Keratinocyte (primary cell): Measurements from ENCODE around the gene OSBPL5. TPM values are rescaled to one million over a fixed set of nuclear protein-coding genes. Genes with fewer than 3 reads are reported as not detected.

Experiments used
- DNase-seq: peaks from one replicate; pipeline ENCODE4 v3.0.0-alpha.2; 2011; ENCODE audit warnings: low read depth, missing footprints, low spot score
- FAIRE-seq: peaks from 2 replicates; lab custom pipeline; 2011; peaks lifted over from hg19 to GRCh38; lab: Jason Lieb, UNC
- H2AFZ ChIP-seq: 2 replicates; pipeline ENCODE4 v1.6.0; 2012; ENCODE audit warnings: low read length, control low read depth, inconsistent platforms; ENCODE audit not compliant: control insufficient read depth
- H3K27ac ChIP-seq: 2 replicates; pipeline ENCODE4 v1.5.1; 2011; ENCODE audit warnings: low read length; ENCODE audit not compliant: control insufficient read depth, insufficient read depth
- H3K27me3 ChIP-seq: 3 replicates; pipeline ENCODE4 v1.6.0; 2011; ENCODE audit warnings: low read length; ENCODE audit not compliant: control insufficient read depth, insufficient read depth; ENCODE audit errors: extremely low read depth
- H3K36me3 ChIP-seq, 2 experiments: 2 replicates in 1 of 2; 3 replicates in 1 of 2; pipeline ENCODE4 v1.5.1; 2011; ENCODE audit warnings: low read length in 2 of 2, mild to moderate bottlenecking in 1 of 2; ENCODE audit not compliant: control insufficient read depth in 2 of 2, insufficient read depth in 2 of 2; ENCODE audit errors: extremely low read depth in 1 of 2
- H3K4me1 ChIP-seq: 3 replicates; pipeline ENCODE4 v1.5.1; 2011; ENCODE audit warnings: low read length; ENCODE audit not compliant: control insufficient read depth, insufficient read depth; ENCODE audit errors: extremely low read depth
- H3K4me2 ChIP-seq: 3 replicates; pipeline ENCODE4 v1.6.0; 2011; ENCODE audit warnings: low read depth, low read length; ENCODE audit not compliant: control insufficient read depth, insufficient read depth; ENCODE audit errors: extremely low read depth
- H3K4me3 ChIP-seq, 3 experiments: fragments of 200-600 bp in 1 of 3; sonication (generic) in 1 of 3; 2 replicates in 2 of 3; 3 replicates in 1 of 3; pipeline ENCODE4 v1.5.1; 2011 to 2016; ENCODE audit warnings: low read length in 3 of 3, mild to moderate bottlenecking in 3 of 3, control low read depth in 2 of 3, inconsistent platforms in 1 of 3, low read depth in 1 of 3, mixed read lengths in 1 of 3, mixed run types in 1 of 3, moderate library complexity in 1 of 3; ENCODE audit not compliant: control insufficient read depth in 2 of 3, insufficient read depth in 2 of 3; ENCODE audit errors: extremely low read depth in 1 of 3
- H3K79me2 ChIP-seq: 2 replicates; pipeline ENCODE4 v1.6.0; 2012; ENCODE audit warnings: low read length; ENCODE audit not compliant: control insufficient read depth, insufficient read depth
- H3K9ac ChIP-seq: 3 replicates; pipeline ENCODE4 v1.6.0; 2011; ENCODE audit warnings: low read length; ENCODE audit not compliant: control insufficient read depth, insufficient read depth; ENCODE audit errors: extremely low read depth
- H3K9me1 ChIP-seq: 3 replicates; pipeline ENCODE4 v1.6.0; 2011; ENCODE audit warnings: low read length; ENCODE audit not compliant: control insufficient read depth, insufficient read depth; ENCODE audit errors: extremely low read depth
- H3K9me3 ChIP-seq: 2 replicates; pipeline ENCODE4 v1.5.1; 2012; ENCODE audit warnings: low read depth, low read length; ENCODE audit not compliant: control insufficient read depth
- H4K20me1 ChIP-seq: 3 replicates; pipeline ENCODE4 v1.6.0; 2011; ENCODE audit warnings: low read length; ENCODE audit not compliant: control insufficient read depth, insufficient read depth; ENCODE audit errors: extremely low read depth
- CTCF ChIP-seq, 3 experiments: IDR thresholded peaks in 1 of 3; conservative IDR thresholded peaks in 1 of 3; optimal IDR thresholded peaks in 1 of 3; 2 replicates in 2 of 3; 3 replicates in 1 of 3; pipeline versions ENCODE3 to v1.5.1; 2011; ENCODE audit warnings: low read length in 3 of 3, mild to moderate bottlenecking in 3 of 3, moderate library complexity in 2 of 3, control low read depth in 1 of 3, inconsistent platforms in 1 of 3; ENCODE audit not compliant: insufficient read depth in 2 of 3; ENCODE audit errors: extremely low read depth in 1 of 3
- EZH2 ChIP-seq: IDR thresholded peaks from one replicate; pipeline ENCODE4 v1.6.1; 2012; ENCODE audit warnings: inconsistent platforms, mild to moderate bottlenecking, low read length, moderate library complexity
- dilution Hi-C: fragments of 300-500 bp; cut with MboI; formaldehyde crosslinking; loops from one replicate; pipeline ENCODE4 v1.7.0; 2020; ENCODE audit warnings: low sequenced_read_pairs; ENCODE audit not compliant: extremely low pct_ligation_motif_present
- polyA plus RNA-seq, 5 experiments: library from polyadenylated mRNA; depleted of rRNA in 3 of 5; stranded (reverse) in 3 of 5; stranded (forward) in 1 of 5; unstranded in 1 of 5; fragments of >200 nt; gene quantifications; 1 replicate in 1 of 5; 2 replicates in 3 of 5; 3 replicates in 1 of 5; pipeline versions ENCODE4 v1.2.1 to v1.2.3, GENCODE V29; 2011 to 2012; ENCODE audit warnings: missing spikeins in 2 of 5, low read depth in 1 of 5, low replicate concordance in 1 of 5

OSBPL5 gene
- polyA plus RNA-seq, 1 donor (not counting 4 experiments of a cell fraction or from before 2014, with no cell fraction given) = 3.0 TPM

GRCh38 chr11:3096909-3097530, 68.1 kb downstream of the OSBPL5 start:
- no peak overlapping the region for H3K27ac ChIP-seq
- H4K20me1 ChIP-seq = no peaks in the 10 kb centered on the region
- no peaks in the 10 kb centered on the region for H3K9me3 ChIP-seq
- no peaks in the 10 kb centered on the region for H3K9me1 ChIP-seq
- no peak overlapping the region for H2AFZ ChIP-seq
- no peak for DNase-seq
- no peaks in the 10 kb centered on the region for H3K27me3 ChIP-seq
- no peak overlapping the region for H3K4me3 ChIP-seq
- H3K4me2 ChIP-seq = no peak overlapping the region
- H3K36me3 ChIP-seq = peaks cover 0 to 1% of the 10 kb centered on the region in 2 experiments
- dilution Hi-C loops = no loop called here
- no peak overlapping the region for H3K9ac ChIP-seq
- no peak for FAIRE-seq
- no peaks in the 10 kb centered on the region for H3K79me2 ChIP-seq
- TF ChIP-seq CTCF (optimal IDR thresholded peaks at IDR 0.05 in 1 of 3, IDR thresholded peaks at IDR 0.05 in 1 of 3, conservative IDR thresholded peaks at IDR 0.05 in 1 of 3; ENCODE audit: extremely low read depth in 1 of 3, insufficient read depth in 2 of 3, low read length in 3 of 3) = no peak
- TF ChIP-seq EZH2 = no peak
- peaks cover 15% of the 10 kb centered on the region for H3K4me1 ChIP-seq

GRCh38 chr11:3095712-3096361, 69.3 kb downstream of the OSBPL5 start:
- Histone ChIP-seq H3K27me3 (no peaks in the 10 kb centered on the region), H3K4me2 (peak overlapping the region; percentile 17), H3K9me1 (no peaks in the 10 kb centered on the region), H3K9me3 (no peaks in the 10 kb centered on the region), H4K20me1 (peaks cover 4% of the 10 kb centered on the region), H3K4me3 (peak overlapping the region in 1 of 3 experiments; percentile 16), H2AFZ (no peak overlapping the region), H3K79me2 (no peaks in the 10 kb centered on the region), H3K9ac (no peak overlapping the region), H3K4me1 (peaks cover 17% of the 10 kb centered on the region), H3K36me3 (peaks cover 0 to 1% of the 10 kb centered on the region in 2 experiments), H3K27ac (peak overlapping the region; percentile 19)
- peak; percentile 72 for FAIRE-seq
- TF ChIP-seq CTCF (optimal IDR thresholded peaks at IDR 0.05 in 1 of 3, IDR thresholded peaks at IDR 0.05 in 1 of 3, conservative IDR thresholded peaks at IDR 0.05 in 1 of 3; ENCODE audit: extremely low read depth in 1 of 3, insufficient read depth in 2 of 3, low read length in 3 of 3) = no peak
- dilution Hi-C loops = no loop called here
- no peak for DNase-seq
